Measurements from ENCODE around the gene STAG1. TPM values are rescaled to one million over a fixed set of nuclear protein-coding genes. Genes with fewer than 3 reads are reported as not detected.

Gene STAG1
- total RNA-seq, 1 experiment from 2014 or later: 43.7 TPM

DNA sequence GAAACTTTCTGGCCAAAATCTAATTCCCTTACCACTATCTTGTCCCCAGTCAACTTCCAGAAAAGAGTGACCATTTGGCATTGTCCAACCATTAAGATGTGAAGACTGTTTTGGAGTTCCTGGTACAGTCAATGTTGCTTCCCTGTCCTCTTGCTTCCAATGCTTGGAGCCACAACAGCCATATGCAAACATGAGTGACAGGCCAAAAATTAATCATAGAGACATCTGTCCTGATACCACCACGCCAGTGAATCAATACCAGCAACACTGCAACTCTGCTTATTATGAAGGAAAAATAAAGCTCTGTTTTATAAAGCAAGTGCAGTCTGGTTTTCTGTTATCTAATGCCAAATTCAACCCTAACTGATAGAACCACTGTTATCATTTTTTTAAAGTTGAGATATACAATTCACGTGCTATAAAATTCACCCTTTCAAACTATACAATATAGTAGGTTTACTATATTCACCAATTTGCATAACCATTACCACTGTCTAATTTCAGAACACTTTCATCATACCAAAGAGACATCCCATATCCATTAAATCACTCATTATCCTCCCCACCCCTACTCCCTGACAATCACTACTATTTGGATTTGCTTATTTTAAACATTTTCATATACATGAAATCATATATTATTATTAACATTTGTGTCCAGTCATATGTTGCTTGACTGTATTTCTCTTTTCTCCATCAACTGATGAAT is 76.9 kb downstream of the STAG1 start:
- no peak for DNase-seq (ENCODE audit: low read depth, low spot score)
- CTCF ChIA-PET: no interaction called here
- H3K27ac ChIP-seq (ENCODE audit: low read length): no peak overlapping the region
- H3K4me3 ChIP-seq (ENCODE audit: low read depth in 2 of 2, low read length in 2 of 2): no peak overlapping the region
- H3K9me3 ChIP-seq (ENCODE audit: control insufficient read depth, insufficient read depth, low read depth, low read length): no peaks in the 10 kb centered on the region
- no peaks in the 10 kb centered on the region for H3K4me1 ChIP-seq (ENCODE audit: control insufficient read depth, insufficient read depth, low read length)
- BruUV-seq (replicated peaks): no TSS peak
- in situ Hi-C loops (cut with HindIII; ENCODE audit: low pct_unique_long_range_greater_than_20kb, low sequenced_read_pairs) (no loop called here), intact Hi-C loops (cut with micrococcal nuclease; ENCODE audit: unreplicated experiment) (no loop called here)
- POLR2A ChIA-PET: no interaction called here
- ATAC-seq: no peak
- H3K36me3 ChIP-seq (ENCODE audit: control insufficient read depth, insufficient read depth, low read length): no peaks in the 10 kb centered on the region
- no peaks in the 10 kb centered on the region for H3K27me3 ChIP-seq (ENCODE audit: control insufficient read depth, insufficient read depth, low read length)
- no peak for TF ChIP-seq TCF7L2 (IDR thresholded peaks at IDR 0.05; ENCODE audit: low read depth, low read length)
- TF ChIP-seq, protein P1, sequence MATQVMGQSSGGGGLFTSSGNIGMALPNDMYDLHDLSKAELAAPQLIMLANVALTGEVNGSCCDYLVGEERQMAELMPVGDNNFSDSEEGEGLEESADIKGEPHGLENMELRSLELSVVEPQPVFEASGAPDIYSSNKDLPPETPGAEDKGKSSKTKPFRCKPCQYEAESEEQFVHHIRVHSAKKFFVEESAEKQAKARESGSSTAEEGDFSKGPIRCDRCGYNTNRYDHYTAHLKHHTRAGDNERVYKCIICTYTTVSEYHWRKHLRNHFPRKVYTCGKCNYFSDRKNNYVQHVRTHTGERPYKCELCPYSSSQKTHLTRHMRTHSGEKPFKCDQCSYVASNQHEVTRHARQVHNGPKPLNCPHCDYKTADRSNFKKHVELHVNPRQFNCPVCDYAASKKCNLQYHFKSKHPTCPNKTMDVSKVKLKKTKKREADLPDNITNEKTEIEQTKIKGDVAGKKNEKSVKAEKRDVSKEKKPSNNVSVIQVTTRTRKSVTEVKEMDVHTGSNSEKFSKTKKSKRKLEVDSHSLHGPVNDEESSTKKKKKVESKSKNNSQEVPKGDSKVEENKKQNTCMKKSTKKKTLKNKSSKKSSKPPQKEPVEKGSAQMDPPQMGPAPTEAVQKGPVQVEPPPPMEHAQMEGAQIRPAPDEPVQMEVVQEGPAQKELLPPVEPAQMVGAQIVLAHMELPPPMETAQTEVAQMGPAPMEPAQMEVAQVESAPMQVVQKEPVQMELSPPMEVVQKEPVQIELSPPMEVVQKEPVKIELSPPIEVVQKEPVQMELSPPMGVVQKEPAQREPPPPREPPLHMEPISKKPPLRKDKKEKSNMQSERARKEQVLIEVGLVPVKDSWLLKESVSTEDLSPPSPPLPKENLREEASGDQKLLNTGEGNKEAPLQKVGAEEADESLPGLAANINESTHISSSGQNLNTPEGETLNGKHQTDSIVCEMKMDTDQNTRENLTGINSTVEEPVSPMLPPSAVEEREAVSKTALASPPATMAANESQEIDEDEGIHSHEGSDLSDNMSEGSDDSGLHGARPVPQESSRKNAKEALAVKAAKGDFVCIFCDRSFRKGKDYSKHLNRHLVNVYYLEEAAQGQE (IDR thresholded peaks at IDR 0.05; ENCODE audit: insufficient read depth in 1 of 2, low read depth in 2 of 2, low read length in 1 of 2): no peak
- TF ChIP-seq, protein P2, sequence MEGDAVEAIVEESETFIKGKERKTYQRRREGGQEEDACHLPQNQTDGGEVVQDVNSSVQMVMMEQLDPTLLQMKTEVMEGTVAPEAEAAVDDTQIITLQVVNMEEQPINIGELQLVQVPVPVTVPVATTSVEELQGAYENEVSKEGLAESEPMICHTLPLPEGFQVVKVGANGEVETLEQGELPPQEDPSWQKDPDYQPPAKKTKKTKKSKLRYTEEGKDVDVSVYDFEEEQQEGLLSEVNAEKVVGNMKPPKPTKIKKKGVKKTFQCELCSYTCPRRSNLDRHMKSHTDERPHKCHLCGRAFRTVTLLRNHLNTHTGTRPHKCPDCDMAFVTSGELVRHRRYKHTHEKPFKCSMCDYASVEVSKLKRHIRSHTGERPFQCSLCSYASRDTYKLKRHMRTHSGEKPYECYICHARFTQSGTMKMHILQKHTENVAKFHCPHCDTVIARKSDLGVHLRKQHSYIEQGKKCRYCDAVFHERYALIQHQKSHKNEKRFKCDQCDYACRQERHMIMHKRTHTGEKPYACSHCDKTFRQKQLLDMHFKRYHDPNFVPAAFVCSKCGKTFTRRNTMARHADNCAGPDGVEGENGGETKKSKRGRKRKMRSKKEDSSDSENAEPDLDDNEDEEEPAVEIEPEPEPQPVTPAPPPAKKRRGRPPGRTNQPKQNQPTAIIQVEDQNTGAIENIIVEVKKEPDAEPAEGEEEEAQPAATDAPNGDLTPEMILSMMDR (IDR thresholded peaks at IDR 0.05): no peak
- TF ChIP-seq POLR2AphosphoS5 (IDR thresholded peaks at IDR 0.05; ENCODE audit: low read depth, low read length): no peak
- TF ChIP-seq SIN3A (IDR thresholded peaks at IDR 0.05; ENCODE audit: borderline replicate concordance, insufficient read depth, low read depth, low read length): no peak

DNA sequence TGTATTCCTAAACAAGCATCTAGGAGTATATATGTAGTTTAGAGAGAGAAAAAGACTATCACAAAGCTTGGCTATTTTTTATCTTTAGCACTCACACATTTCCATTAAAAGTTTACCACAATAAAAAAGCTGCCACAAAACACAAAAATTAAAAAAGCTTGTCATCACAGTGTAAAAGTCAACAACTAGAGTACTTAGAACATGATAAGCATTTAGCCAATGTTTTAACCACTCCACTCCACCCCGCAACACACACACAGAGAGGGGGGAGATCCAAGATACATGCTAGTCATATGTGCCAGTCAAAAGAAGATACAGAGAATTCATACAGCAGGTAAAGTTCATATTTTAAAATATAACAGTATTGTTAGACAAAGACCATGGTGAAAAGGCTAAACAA is 79.7 kb downstream of the STAG1 start:
- Histone ChIP-seq H3K4me1 (ENCODE audit: control insufficient read depth, insufficient read depth, low read length) (no peaks in the 10 kb centered on the region), H3K36me3 (ENCODE audit: control insufficient read depth, insufficient read depth, low read length) (no peaks in the 10 kb centered on the region), H3K27me3 (ENCODE audit: control insufficient read depth, insufficient read depth, low read length) (no peaks in the 10 kb centered on the region), H3K9me3 (ENCODE audit: control insufficient read depth, insufficient read depth, low read depth, low read length) (no peaks in the 10 kb centered on the region), H3K27ac (ENCODE audit: low read length) (no peak overlapping the region), H3K4me3 (ENCODE audit: low read depth in 2 of 2, low read length in 2 of 2) (no peak overlapping the region)
- intact Hi-C loops (cut with micrococcal nuclease; ENCODE audit: unreplicated experiment) (no loop called here), in situ Hi-C loops (cut with HindIII; ENCODE audit: low pct_unique_long_range_greater_than_20kb, low sequenced_read_pairs) (no loop called here)
- TF ChIP-seq POLR2AphosphoS5 (IDR thresholded peaks at IDR 0.05; ENCODE audit: low read depth, low read length) (no peak), TCF7L2 (IDR thresholded peaks at IDR 0.05; ENCODE audit: low read depth, low read length) (no peak), SIN3A (IDR thresholded peaks at IDR 0.05; ENCODE audit: borderline replicate concordance, insufficient read depth, low read depth, low read length) (no peak)
- TF ChIP-seq, protein P2 (IDR thresholded peaks at IDR 0.05): no peak
- TF ChIP-seq, protein P1 (IDR thresholded peaks at IDR 0.05; ENCODE audit: insufficient read depth in 1 of 2, low read depth in 2 of 2, low read length in 1 of 2): no peak
- ATAC-seq (no peak), DNase-seq (ENCODE audit: low read depth, low spot score) (no peak)
- ChIA-PET POLR2A (interaction anchor here (0.6 kb wide), 1 partner anchor 282 kb away, joined by 12 read pairs; no protein-coding TSS in a partner anchor), CTCF (no interaction called here)
- no TSS peak for BruUV-seq (replicated peaks)

Data from Panc1 (cell line).